Osteoblast (primary cell): ENCODE data around the gene TNS3. TPM values are rescaled to one million over a fixed set of nuclear protein-coding genes. Genes with fewer than 3 reads are reported as not detected.

Experiments
- DNase-seq: peaks from one replicate; pipeline ENCODE4 v3.0.0; 2011; ENCODE audit warnings: low spot score, mixed read lengths; ENCODE audit not compliant: insufficient read length; ENCODE audit errors: missing footprints
- H2AFZ ChIP-seq: 2 replicates; pipeline ENCODE4 v1.6.0; 2011; ENCODE audit warnings: mild to moderate bottlenecking, low read length
- H3K27ac ChIP-seq: 2 replicates; pipeline ENCODE4 v1.5.1; 2011; ENCODE audit warnings: mild to moderate bottlenecking, low read depth, low read length, moderate library complexity
- H3K27me3 ChIP-seq: 2 replicates; pipeline ENCODE4 v1.6.0; 2012; ENCODE audit warnings: mild to moderate bottlenecking, control low read depth, inconsistent platforms, low read length, moderate library complexity; ENCODE audit not compliant: insufficient read depth
- H3K36me3 ChIP-seq: 2 replicates; pipeline ENCODE4 v1.5.1; 2011; ENCODE audit warnings: mild to moderate bottlenecking, low read length, control low read depth, moderate library complexity; ENCODE audit not compliant: insufficient read depth
- H3K4me1 ChIP-seq: 2 replicates; pipeline ENCODE4 v1.5.1; 2011; ENCODE audit warnings: mild to moderate bottlenecking, low read length, control low read depth, moderate library complexity; ENCODE audit not compliant: insufficient read depth
- H3K4me2 ChIP-seq: 2 replicates; pipeline ENCODE4 v1.6.0; 2011; ENCODE audit warnings: mild to moderate bottlenecking, low read length; ENCODE audit not compliant: insufficient read depth
- H3K4me3 ChIP-seq: fragments of 200-600 bp; sonication (generic); 3 replicates; pipeline ENCODE4 v1.5.1; 2012; ENCODE audit warnings: mild to moderate bottlenecking, low read length, inconsistent platforms; ENCODE audit not compliant: insufficient read depth
- H3K79me2 ChIP-seq: 2 replicates; pipeline ENCODE4 v1.6.0; 2012; ENCODE audit warnings: mild to moderate bottlenecking, low read length, control low read depth, inconsistent platforms; ENCODE audit not compliant: insufficient read depth
- H3K9me3 ChIP-seq: 2 replicates; pipeline ENCODE4 v1.5.1; 2011; ENCODE audit warnings: low read depth, low read length, control low read depth
- H4K20me1 ChIP-seq: 2 replicates; pipeline ENCODE4 v1.6.0; 2012; ENCODE audit warnings: mild to moderate bottlenecking, low read length, control low read depth; ENCODE audit not compliant: insufficient read depth
- total RNA-seq: library from RNA; depleted of rRNA; stranded (reverse); fragments of >200 nt; gene quantifications from 2 replicates; pipeline ENCODE4 v1.2.3, GENCODE V29; 2012
- TF ChIP-seq, protein P1 (sequence below): IDR thresholded peaks from 2 replicates; pipeline ENCODE4 v1.5.1; 2011; ENCODE audit warnings: mild to moderate bottlenecking, low read depth, low read length, moderate library complexity; ENCODE audit errors: extremely low read depth

Gene TNS3
- total RNA-seq, 1 donor, result 67.3 TPM

GRCh38 chr7:47529826-47530555, 51.9 kb downstream of the TNS3 start:
- H3K4me1 ChIP-seq, result peaks cover 3% of the 10 kb centered on the region
- TF ChIP-seq, protein P1, sequence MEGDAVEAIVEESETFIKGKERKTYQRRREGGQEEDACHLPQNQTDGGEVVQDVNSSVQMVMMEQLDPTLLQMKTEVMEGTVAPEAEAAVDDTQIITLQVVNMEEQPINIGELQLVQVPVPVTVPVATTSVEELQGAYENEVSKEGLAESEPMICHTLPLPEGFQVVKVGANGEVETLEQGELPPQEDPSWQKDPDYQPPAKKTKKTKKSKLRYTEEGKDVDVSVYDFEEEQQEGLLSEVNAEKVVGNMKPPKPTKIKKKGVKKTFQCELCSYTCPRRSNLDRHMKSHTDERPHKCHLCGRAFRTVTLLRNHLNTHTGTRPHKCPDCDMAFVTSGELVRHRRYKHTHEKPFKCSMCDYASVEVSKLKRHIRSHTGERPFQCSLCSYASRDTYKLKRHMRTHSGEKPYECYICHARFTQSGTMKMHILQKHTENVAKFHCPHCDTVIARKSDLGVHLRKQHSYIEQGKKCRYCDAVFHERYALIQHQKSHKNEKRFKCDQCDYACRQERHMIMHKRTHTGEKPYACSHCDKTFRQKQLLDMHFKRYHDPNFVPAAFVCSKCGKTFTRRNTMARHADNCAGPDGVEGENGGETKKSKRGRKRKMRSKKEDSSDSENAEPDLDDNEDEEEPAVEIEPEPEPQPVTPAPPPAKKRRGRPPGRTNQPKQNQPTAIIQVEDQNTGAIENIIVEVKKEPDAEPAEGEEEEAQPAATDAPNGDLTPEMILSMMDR, result no peak
- no peaks in the 10 kb centered on the region for H3K27me3 ChIP-seq
- peak; percentile 78 for DNase-seq
- H3K79me2 ChIP-seq, result peaks cover 40% of the 10 kb centered on the region
- no peak overlapping the region for H3K27ac ChIP-seq
- H3K4me3 ChIP-seq, result no peak overlapping the region
- peaks cover 43% of the 10 kb centered on the region for H3K36me3 ChIP-seq
- H4K20me1 ChIP-seq, result peaks cover 44% of the 10 kb centered on the region
- H2AFZ ChIP-seq, result no peak overlapping the region
- H3K9me3 ChIP-seq, result no peaks in the 10 kb centered on the region
- H3K4me2 ChIP-seq, result no peak overlapping the region

DNA sequence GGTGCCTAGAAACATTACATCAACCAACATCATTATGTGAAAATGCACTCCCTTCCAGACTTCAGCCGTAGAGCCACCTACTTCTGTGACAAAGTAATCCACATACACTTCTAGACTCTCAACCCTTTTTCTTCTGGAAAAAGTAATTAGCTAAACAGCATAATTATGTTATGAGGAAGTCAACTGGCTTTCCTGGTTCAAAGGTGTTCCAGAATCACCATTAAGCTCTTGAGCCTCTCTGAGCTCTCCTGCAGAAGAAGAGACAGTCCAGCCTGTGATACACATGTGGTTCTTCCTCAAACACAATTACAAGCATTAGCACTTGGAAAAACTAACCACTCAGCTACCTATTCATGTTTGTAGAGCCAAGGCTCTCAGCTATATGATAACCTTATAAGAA, 52.5 kb downstream of the TNS3 start:
- Histone ChIP-seq H3K36me3 (peaks cover 47% of the 10 kb centered on the region), H3K4me3 (no peak overlapping the region), H3K27ac (no peak overlapping the region), H3K4me2 (no peak overlapping the region), H4K20me1 (peaks cover 38% of the 10 kb centered on the region), H2AFZ (no peak overlapping the region), H3K79me2 (peaks cover 34% of the 10 kb centered on the region), H3K4me1 (no peaks in the 10 kb centered on the region), H3K9me3 (no peaks in the 10 kb centered on the region), H3K27me3 (no peaks in the 10 kb centered on the region)
- TF ChIP-seq, protein P1, result no peak
- peak; percentile 5 for DNase-seq

GRCh38 chr7:47528471-47528870, 53.4 kb downstream of the TNS3 start:
- Histone ChIP-seq H3K9me3 (no peaks in the 10 kb centered on the region), H3K36me3 (peaks cover 51% of the 10 kb centered on the region), H4K20me1 (peaks cover 33% of the 10 kb centered on the region), H3K4me1 (no peaks in the 10 kb centered on the region), H3K79me2 (peaks cover 28% of the 10 kb centered on the region), H3K4me3 (no peak overlapping the region), H3K27me3 (no peaks in the 10 kb centered on the region), H3K4me2 (no peak overlapping the region), H2AFZ (no peak overlapping the region), H3K27ac (no peak overlapping the region)
- TF ChIP-seq, protein P1, result no peak
- DNase-seq, result no peak

DNA sequence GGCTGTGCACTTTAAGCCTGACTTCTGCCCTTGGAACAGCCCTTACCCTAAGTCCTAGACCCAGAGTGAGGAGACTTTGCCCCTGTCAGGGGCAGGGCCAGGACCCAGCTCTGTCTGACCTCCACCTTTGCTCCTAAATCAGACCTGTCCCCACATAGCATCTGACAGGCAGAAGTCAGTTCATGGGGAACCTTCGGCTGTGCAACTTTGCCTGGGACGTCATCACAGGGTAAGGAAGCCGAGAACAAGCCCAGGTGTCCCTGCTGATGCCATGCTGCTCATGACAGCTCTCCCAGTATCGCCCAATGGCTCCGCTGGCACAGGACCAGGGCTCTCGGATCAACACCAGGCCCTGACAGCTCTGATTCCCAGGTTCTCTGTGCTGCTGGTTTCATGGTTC, 55.4 kb downstream of the TNS3 start:
- Histone ChIP-seq H3K4me3 (no peak overlapping the region), H3K4me1 (no peaks in the 10 kb centered on the region), H3K79me2 (peaks cover 24% of the 10 kb centered on the region), H3K36me3 (peaks cover 55% of the 10 kb centered on the region), H2AFZ (no peak overlapping the region), H4K20me1 (peaks cover 23% of the 10 kb centered on the region), H3K4me2 (no peak overlapping the region), H3K9me3 (no peaks in the 10 kb centered on the region), H3K27ac (no peak overlapping the region), H3K27me3 (no peaks in the 10 kb centered on the region)
- TF ChIP-seq, protein P1, result no peak
- peak; percentile 22 for DNase-seq
